Ramos (cell line): ENCODE results near the gene SSBP3.
"Not testable (repeated sequence)": the region's sequence is repeated elsewhere in the genome, so short reads cannot be mapped to it uniquely, and the experiment has no call there.

Experiments
- in situ Hi-C: fragments of 300-500 bp; cut with MboI; formaldehyde crosslinking; loops from one replicate; pipeline ENCODE4 v1.14.3; 2022; ENCODE audit warnings: low sequenced_read_pairs; ENCODE audit not compliant: unreplicated experiment

Gene SSBP3

DNA sequence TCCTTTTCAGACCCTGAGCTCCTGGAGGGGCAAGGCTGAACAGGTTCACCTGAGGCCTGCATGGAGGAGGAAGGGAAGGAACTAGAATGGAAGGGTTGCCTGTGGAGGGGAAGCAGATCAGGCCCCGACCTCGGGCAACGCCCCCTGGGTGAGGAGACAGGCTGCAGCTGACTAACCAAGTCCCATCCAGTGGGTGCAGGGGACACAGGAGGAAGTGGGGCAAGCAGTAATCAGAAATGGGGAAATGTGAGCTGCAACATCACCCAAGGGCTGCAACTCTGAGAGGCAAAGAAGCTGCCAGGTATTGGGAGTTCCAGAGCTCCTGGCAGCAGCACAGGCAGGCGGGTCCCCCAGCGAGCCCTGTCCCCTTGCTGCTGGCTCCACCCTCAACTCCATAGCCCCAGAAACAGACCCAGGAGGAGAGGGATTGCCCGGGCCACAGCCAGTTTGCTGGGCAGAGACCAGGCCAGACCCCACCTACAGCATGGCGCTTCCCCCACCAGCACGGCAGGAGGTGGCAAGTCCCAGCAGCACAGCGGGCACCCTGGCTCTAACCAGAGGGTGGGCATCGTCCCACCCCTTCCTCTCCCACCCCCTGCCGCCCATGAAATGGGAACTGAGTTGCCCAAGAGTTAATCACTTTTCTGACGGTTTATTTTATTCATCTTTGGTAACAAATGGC is 167.7 kb downstream of the SSBP3 start:
- in situ Hi-C loops, result no loop called here

DNA sequence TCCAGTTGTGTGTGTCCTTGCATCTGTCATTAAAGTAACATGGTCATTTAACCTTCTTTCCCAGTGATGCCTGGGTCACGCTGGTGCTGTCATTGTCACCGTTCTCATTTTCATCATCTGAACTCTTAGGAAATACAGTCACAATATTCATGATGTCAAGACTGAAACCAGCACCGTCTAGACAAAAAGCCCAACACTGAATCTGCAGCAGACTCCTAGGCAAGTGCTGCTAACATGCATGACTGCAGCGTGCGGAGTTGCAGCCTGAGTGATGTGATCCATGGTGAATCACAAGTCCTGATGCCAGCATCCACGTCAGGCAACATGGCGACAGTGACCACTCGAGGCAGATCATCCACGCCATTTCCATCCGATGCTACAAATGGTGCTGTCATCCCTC is 168.6 kb downstream of the SSBP3 start:
- in situ Hi-C loops, result no loop called here

GRCh38 chr1:54234284-54234683 is 171.9 kb downstream of the SSBP3 start:
- in situ Hi-C loops, result no loop called here

- in situ Hi-C loops, result not testable (repeated sequence)
Observed at GRCh38 chr1:54233196-54233595, 173.0 kb downstream of the SSBP3 start.

GRCh38 chr1:54230507-54231339 is 175.5 kb downstream of the SSBP3 start:
- in situ Hi-C loops, result no loop called here

- in situ Hi-C loops, result no loop called here
Observed at GRCh38 chr1:54229281-54229891, 176.8 kb downstream of the SSBP3 start.

GRCh38 chr1:54228638-54229079 is 177.5 kb downstream of the SSBP3 start:
- in situ Hi-C loops, result no loop called here

DNA sequence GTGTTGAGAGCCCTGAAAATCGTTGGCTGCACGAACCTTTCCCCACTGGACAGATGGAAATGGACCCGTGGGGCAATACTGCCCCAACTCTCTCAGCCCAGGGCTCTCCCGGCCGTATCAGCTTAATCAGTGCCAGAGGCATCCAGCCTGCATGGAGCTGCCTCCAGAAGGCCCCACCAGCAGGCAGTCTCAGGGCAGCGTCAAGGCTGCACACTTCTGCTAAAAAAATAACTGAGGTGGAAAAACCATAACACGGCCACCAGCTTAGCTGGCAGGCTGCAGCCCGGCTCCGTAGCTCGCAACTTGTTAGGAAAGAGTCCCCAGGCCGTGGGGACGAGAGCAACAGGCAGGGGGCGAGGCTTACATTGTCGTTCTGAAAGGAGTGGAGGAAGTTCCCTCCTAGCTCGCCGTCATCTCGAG is 178.3 kb downstream of the SSBP3 start:
- in situ Hi-C loops, result no loop called here

- in situ Hi-C loops, result no loop called here
Observed at GRCh38 chr1:54227091-54227602, 179.0 kb downstream of the SSBP3 start.

- in situ Hi-C loops, result no loop called here
Observed at GRCh38 chr1:54225986-54226559, 180.1 kb downstream of the SSBP3 start.

- in situ Hi-C loops, result no loop called here
Observed at GRCh38 chr1:54225378-54225777, 180.8 kb downstream of the SSBP3 start.

DNA sequence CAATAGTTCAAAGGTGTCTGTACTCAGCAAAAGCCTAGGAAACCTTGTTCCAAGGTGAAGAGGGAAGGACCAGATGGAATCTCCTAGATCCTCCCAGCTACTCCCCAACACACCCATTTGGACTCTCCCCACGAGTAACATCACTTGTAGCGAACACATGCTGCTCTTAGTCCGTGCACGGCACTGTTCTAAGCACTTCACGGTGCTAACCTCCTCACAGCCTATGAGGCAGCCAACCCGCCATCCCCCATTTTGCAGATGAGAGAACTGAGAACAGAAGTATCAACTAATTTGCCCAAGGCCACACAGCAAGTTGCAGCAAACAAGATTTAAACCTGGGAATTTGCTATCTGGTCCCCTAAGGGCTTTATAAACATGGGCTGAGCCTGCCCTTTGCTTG is 182.0 kb downstream of the SSBP3 start:
- in situ Hi-C loops, result no loop called here

DNA sequence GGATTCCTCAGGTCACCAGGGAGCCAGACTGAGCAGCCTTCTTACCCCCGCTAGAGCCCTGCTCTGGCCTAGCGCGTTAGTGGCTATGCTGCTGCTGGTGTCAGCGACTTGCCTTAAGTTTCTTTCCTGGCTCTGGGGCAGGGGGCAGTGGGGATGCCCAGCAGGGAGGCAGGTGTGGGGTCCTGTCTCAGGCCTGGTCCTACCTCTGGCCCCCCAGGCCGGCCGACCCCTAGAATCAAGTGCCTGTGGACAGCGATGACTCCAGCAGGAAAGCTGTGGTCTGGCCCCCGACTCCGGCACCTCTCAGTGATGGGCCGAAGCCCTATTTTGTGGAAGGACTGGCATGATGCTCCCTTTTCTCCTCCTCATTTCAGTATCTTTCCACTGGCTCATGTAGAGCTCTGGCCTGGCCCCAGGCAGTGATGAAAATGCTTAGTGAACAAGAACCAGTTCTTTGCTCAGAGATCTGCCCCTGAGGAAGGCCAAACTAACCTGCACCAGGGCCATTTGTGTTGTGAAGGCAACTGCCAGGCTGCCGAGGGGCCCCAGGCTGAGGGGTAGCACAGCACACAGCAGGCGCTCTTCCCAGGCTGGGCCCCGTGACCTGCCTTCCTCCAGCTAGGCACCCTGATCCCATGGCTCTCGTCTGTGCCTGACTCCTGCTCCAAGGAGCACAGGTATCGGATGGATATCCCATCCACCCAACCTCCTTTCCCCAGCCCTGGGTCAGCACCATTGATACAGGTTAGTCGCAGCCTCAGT is 182.6 kb downstream of the SSBP3 start:
- in situ Hi-C loops, result no loop called here

DNA sequence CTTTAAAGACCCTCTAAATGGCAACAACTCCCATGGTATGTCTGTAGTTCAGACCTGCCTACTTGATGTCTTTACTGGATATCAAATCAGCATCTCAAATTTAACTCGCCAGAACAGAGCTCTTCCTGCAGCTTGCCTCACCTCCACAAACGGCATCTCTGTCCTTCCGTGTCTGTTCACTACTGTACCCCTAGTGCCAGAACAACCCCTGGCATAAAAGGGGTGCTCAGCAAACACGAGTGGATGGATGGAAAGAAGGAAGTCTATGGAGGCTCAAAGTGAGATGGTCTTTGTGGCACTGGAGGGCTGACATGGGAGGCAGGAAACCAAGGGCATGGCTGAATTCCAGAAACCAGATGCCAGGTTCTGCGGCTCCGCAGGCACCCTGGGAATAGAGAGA is 183.5 kb downstream of the SSBP3 start:
- in situ Hi-C loops, result no loop called here

- in situ Hi-C loops, result no loop called here
Observed at GRCh38 chr1:54221867-54222484, 184.2 kb downstream of the SSBP3 start.

- in situ Hi-C loops, result no loop called here
Observed at GRCh38 chr1:54221113-54221834, 184.9 kb downstream of the SSBP3 start.

DNA sequence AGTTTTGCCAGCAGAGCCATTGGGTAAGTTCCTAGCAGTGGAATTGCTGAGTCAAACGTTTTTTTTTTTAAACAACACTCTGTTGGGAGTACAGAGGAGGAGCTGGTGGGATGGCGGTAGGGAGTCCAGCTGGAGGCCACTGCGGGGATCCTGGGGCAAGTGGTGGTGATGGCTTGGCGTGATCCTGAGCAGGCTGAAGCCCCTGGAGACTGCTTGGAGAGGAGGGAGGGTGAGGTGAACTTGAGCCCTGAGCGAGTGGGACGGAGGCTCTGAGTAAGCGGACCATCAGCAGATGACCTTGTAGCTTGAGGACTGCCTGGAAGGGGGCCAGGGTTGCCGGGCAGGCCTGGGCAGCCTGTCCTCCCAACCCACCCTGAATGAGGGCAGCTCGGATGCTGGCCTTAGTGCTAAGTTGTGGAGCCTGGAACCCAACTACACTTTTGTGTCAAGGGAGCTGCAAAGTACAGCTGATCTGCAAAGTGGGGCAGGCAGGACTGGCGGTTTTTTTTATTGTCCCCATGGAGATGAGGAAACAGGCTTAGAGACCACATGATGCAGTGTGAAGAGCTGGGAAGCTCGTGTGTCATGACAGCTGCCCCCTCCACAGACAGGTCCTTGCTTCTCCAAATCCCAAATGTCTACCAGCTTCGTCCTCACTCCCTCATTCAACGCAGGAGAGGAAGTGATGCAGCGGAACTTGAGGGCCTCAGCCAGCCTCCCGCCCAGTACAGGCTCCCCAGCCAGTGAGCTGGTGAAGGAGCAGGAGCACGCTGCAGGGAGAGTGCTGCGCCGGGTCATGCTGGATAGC is 186.0 kb downstream of the SSBP3 start:
- in situ Hi-C loops, result no loop called here

DNA sequence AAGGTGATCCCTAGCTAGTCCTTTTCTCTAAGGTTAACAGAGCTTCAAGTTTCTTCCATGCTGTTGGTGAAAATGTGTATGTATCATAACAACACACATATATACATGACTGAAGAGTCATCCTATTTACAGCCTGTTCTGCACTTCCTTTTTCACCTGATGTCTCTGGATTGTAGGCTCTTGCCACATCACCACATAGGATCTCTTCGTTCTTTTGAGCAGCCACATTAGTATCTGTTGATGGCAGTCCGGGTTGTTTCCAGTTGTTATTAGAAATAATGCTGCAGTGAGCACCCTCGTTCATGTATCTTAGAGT is 186.5 kb downstream of the SSBP3 start:
- in situ Hi-C loops, result no loop called here
